NB4 (cell line): ENCODE results near the gene ZMYM2.

Source experiments
- POLR2A ChIP-seq: IDR thresholded peaks from 2 replicates; pipeline ENCODE4 v1.6.1; 2011; ENCODE audit warnings: mild to moderate bottlenecking; ENCODE audit not compliant: insufficient read length; ENCODE audit errors: extremely low read depth
- TF ChIP-seq, protein P1 (sequence below): IDR thresholded peaks from one replicate; pipeline ENCODE4 v1.5.1; 2012; ENCODE audit warnings: low read depth, low read length

DNA sequence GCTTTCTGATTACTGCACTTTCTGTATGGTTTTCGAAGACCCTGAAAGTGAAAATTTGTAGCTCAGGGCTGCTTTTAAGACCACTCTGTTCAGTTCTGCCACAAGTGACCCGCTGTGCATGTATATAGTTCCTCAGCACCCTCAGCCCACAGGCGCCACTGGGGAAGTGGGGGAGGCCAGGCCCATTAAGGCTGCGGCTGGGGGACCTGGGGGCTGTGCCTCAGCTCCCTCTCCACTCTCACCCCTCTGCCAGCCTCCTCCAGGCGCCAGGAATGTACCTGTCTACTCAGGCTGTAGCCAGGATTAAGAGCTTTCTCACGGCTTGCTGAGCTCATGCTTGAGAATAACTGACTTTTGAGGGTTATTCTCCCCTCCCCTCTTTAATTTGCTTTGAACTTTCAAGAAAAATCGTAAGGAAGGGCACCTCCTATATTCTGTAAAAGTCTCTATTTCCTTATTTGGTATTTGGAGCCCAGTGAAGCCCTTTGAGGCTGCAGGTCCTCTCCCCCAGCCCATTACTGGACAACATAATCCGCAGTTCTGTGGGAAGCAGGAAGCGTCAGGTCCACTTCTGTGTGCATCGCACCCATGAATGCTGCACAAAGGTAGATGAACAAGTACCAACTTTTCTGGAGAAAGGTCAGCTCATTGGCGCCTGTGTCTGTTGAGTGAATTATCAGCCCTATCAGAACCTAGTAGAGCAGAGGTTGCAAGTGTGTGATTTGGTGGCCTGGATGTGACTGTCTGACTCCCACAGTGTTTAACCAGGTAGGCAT, 172.7 kb downstream of the ZMYM2 start:
- TF ChIP-seq, protein P1, sequence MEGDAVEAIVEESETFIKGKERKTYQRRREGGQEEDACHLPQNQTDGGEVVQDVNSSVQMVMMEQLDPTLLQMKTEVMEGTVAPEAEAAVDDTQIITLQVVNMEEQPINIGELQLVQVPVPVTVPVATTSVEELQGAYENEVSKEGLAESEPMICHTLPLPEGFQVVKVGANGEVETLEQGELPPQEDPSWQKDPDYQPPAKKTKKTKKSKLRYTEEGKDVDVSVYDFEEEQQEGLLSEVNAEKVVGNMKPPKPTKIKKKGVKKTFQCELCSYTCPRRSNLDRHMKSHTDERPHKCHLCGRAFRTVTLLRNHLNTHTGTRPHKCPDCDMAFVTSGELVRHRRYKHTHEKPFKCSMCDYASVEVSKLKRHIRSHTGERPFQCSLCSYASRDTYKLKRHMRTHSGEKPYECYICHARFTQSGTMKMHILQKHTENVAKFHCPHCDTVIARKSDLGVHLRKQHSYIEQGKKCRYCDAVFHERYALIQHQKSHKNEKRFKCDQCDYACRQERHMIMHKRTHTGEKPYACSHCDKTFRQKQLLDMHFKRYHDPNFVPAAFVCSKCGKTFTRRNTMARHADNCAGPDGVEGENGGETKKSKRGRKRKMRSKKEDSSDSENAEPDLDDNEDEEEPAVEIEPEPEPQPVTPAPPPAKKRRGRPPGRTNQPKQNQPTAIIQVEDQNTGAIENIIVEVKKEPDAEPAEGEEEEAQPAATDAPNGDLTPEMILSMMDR, result no peak
- TF ChIP-seq POLR2A, result no peak
